Neural cell (in vitro differentiated cells): ENCODE measurements around the gene CDH5. TPM values are rescaled to one million over a fixed set of nuclear protein-coding genes. Genes with fewer than 3 reads are reported as not detected.

ENCODE experiments used
- H2AFZ ChIP-seq: fragments of 200-600, 300-800 bp; sonication (generic), shearing (Covaris generic); 2 replicates; pipeline ENCODE4 v1.6.0; 2014; ENCODE audit warnings: low read depth, mild to moderate bottlenecking, antibody characterized with exemption, low read length, moderate library complexity
- H3F3A ChIP-seq: fragments of 200-600 bp; shearing (Covaris generic); 2 replicates; pipeline ENCODE4 v1.6.1; 2016; ENCODE audit warnings: mild to moderate bottlenecking, moderate library complexity, mixed read lengths, antibody characterized with exemption, low read length; ENCODE audit not compliant: insufficient read depth, poor library complexity, severe bottlenecking
- H3K27ac ChIP-seq: fragments of 200-600, 300-800 bp; sonication (generic), shearing (Covaris generic); 2 replicates; pipeline ENCODE4 v1.5.1; 2014; ENCODE audit warnings: mild to moderate bottlenecking, low read length, moderate library complexity
- H3K27me3 ChIP-seq: fragments of 300-800, 200-600 bp; sonication (generic), shearing (Covaris generic); 2 replicates; pipeline ENCODE4 v1.6.0; 2014; ENCODE audit warnings: mild to moderate bottlenecking, low read depth, low read length, moderate library complexity; ENCODE audit not compliant: insufficient read depth
- H3K36me3 ChIP-seq: fragments of 300-800, 200-600 bp; sonication (generic), shearing (Covaris generic); 2 replicates; pipeline ENCODE4 v1.5.1; 2014; ENCODE audit warnings: mild to moderate bottlenecking, antibody characterized with exemption, low read length, moderate library complexity; ENCODE audit not compliant: insufficient read depth
- H3K4me2 ChIP-seq: fragments of 300-800, 200-600 bp; sonication (generic), shearing (Covaris generic); 2 replicates; pipeline ENCODE4 v1.6.0; 2014; ENCODE audit warnings: mild to moderate bottlenecking, low read length
- H3K4me3 ChIP-seq: fragments of 300-800, 200-600 bp; sonication (generic), shearing (Covaris generic); 2 replicates; pipeline ENCODE4 v1.5.1; 2014; ENCODE audit warnings: mild to moderate bottlenecking, low read length, moderate library complexity
- H3K79me2 ChIP-seq: fragments of 200-600 bp; shearing (Covaris generic); replicated peaks from 2 replicates; pipeline ENCODE4 v1.6.0; 2014; ENCODE audit warnings: mild to moderate bottlenecking, low read length, moderate library complexity; ENCODE audit not compliant: insufficient read depth
- H3K9ac ChIP-seq: fragments of 300-800, 200-600 bp; sonication (generic), shearing (Covaris generic); 2 replicates; pipeline ENCODE4 v1.6.1; 2016; ENCODE audit warnings: mild to moderate bottlenecking, low read length, mixed read lengths
- H3K9me2 ChIP-seq: fragments of 200-600 bp; shearing (Covaris generic); 2 replicates; pipeline ENCODE4 v1.6.1; 2016; ENCODE audit warnings: mild to moderate bottlenecking, low read length, mixed read lengths; ENCODE audit not compliant: insufficient read depth
- H3K9me3 ChIP-seq: fragments of 200-600, 300-800 bp; sonication (generic), shearing (Covaris generic); 2 replicates; pipeline ENCODE4 v1.6.1; 2016; ENCODE audit warnings: mild to moderate bottlenecking, mixed run types, low read length, moderate library complexity, mixed read lengths
- H4K20me1 ChIP-seq: fragments of 200-600 bp; shearing (Covaris generic); 2 replicates; pipeline ENCODE4 v1.6.1; 2016; ENCODE audit warnings: mild to moderate bottlenecking, mixed run types; ENCODE audit not compliant: insufficient read depth
- CTCF ChIP-seq: fragments of 450-650 bp; IDR thresholded peaks from 2 replicates; pipeline ENCODE4 v1.5.1; 2014; ENCODE audit warnings: antibody characterized with exemption, mild to moderate bottlenecking, moderate library complexity; ENCODE audit not compliant: poor library complexity, severe bottlenecking
- EP300 ChIP-seq: fragments of 450-650 bp; conservative IDR thresholded peaks from 2 replicates; pipeline ENCODE4 v1.6.1; 2014; ENCODE audit warnings: antibody characterized with exemption, mild to moderate bottlenecking, moderate library complexity; ENCODE audit not compliant: poor library complexity, severe bottlenecking
- EZH2 ChIP-seq: fragments of 200-600, 300-800 bp; shearing (Covaris generic), sonication (generic); IDR thresholded peaks from 2 replicates; pipeline ENCODE4 v1.6.1; 2014; ENCODE audit warnings: antibody characterized with exemption, low read length, borderline replicate concordance, mild to moderate bottlenecking; ENCODE audit not compliant: insufficient read depth, poor library complexity, severe bottlenecking
- MXI1 ChIP-seq: fragments of 450-650 bp; conservative IDR thresholded peaks from 2 replicates; pipeline ENCODE4 v1.6.1; 2014; ENCODE audit warnings: antibody characterized with exemption, mild to moderate bottlenecking; ENCODE audit not compliant: poor library complexity, severe bottlenecking
- POLR2AphosphoS5 ChIP-seq: IDR thresholded peaks from 2 replicates; pipeline ENCODE4 v1.6.1; 2012
- RAD21 ChIP-seq: fragments of 450-650 bp; conservative IDR thresholded peaks from 2 replicates; pipeline ENCODE4 v1.6.1; 2014; ENCODE audit warnings: antibody characterized with exemption, mild to moderate bottlenecking, moderate library complexity
- SMC3 ChIP-seq: fragments of 450-650 bp; conservative IDR thresholded peaks from 2 replicates; pipeline ENCODE4 v1.6.1; 2014; ENCODE audit warnings: antibody characterized with exemption, mild to moderate bottlenecking, moderate library complexity; ENCODE audit not compliant: poor library complexity
- TAF1 ChIP-seq: IDR thresholded peaks from 2 replicates; pipeline ENCODE4 v1.6.1; 2012; ENCODE audit warnings: low read depth
- polyA plus RNA-seq: library from polyadenylated mRNA; depleted of rRNA; stranded (reverse); fragments of >200 nt; gene quantifications from 2 replicates; pipeline ENCODE4 v1.2.3, GENCODE V29; 2014
- TF ChIP-seq, protein P1 (sequence below): IDR thresholded peaks from 2 replicates; pipeline ENCODE4 v1.6.1; 2012; ENCODE audit warnings: borderline replicate concordance

CDH5 gene
- polyA plus RNA-seq, 1 donor from 2014 or later: not detected

DNA sequence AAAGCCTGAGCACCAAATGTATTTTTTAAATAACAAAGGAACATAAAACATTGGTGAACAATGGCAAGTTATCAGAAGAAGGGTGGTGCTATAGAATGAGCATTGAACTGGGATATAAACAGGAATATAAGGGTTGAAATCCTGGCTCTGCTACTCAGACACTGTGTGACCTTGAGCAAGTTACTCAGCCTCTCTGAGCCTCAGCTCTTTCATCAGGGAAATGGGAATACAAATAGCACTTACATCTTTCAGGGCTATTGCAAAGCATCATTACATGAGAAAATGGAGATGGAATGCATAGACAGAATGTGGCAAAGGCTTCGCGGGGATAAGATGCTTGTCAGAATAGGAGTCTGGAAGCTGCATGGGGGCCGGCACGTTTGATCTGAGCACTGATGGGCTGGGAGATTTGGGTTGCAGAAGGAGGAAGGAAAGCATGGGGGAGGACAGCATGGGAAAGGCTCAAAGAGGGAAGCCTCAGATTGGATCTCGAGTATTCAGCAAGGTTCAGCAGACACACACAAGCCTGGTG, 4.8 kb upstream of the CDH5 start:
- Histone ChIP-seq H3F3A (no peaks in the 10 kb centered on the region), H2AFZ (no peak overlapping the region), H3K79me2 (no peaks in the 10 kb centered on the region), H3K9me3 (no peaks in the 10 kb centered on the region), H3K9me2 (no peaks in the 10 kb centered on the region), H3K36me3 (no peaks in the 10 kb centered on the region), H3K27me3 (no peaks in the 10 kb centered on the region), H3K27ac (no peak overlapping the region), H3K9ac (no peak overlapping the region), H4K20me1 (no peaks in the 10 kb centered on the region), H3K4me2 (no peak overlapping the region), H3K4me3 (no peak overlapping the region)
- TF ChIP-seq POLR2AphosphoS5: no peak
- TF ChIP-seq, protein P1, sequence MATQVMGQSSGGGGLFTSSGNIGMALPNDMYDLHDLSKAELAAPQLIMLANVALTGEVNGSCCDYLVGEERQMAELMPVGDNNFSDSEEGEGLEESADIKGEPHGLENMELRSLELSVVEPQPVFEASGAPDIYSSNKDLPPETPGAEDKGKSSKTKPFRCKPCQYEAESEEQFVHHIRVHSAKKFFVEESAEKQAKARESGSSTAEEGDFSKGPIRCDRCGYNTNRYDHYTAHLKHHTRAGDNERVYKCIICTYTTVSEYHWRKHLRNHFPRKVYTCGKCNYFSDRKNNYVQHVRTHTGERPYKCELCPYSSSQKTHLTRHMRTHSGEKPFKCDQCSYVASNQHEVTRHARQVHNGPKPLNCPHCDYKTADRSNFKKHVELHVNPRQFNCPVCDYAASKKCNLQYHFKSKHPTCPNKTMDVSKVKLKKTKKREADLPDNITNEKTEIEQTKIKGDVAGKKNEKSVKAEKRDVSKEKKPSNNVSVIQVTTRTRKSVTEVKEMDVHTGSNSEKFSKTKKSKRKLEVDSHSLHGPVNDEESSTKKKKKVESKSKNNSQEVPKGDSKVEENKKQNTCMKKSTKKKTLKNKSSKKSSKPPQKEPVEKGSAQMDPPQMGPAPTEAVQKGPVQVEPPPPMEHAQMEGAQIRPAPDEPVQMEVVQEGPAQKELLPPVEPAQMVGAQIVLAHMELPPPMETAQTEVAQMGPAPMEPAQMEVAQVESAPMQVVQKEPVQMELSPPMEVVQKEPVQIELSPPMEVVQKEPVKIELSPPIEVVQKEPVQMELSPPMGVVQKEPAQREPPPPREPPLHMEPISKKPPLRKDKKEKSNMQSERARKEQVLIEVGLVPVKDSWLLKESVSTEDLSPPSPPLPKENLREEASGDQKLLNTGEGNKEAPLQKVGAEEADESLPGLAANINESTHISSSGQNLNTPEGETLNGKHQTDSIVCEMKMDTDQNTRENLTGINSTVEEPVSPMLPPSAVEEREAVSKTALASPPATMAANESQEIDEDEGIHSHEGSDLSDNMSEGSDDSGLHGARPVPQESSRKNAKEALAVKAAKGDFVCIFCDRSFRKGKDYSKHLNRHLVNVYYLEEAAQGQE: no peak
- TF ChIP-seq CTCF: no peak
- TF ChIP-seq RAD21: no peak
- TF ChIP-seq TAF1: no peak
- no peak for TF ChIP-seq EP300
- no peak for TF ChIP-seq SMC3
- TF ChIP-seq MXI1: no peak
- TF ChIP-seq EZH2: no peak

DNA sequence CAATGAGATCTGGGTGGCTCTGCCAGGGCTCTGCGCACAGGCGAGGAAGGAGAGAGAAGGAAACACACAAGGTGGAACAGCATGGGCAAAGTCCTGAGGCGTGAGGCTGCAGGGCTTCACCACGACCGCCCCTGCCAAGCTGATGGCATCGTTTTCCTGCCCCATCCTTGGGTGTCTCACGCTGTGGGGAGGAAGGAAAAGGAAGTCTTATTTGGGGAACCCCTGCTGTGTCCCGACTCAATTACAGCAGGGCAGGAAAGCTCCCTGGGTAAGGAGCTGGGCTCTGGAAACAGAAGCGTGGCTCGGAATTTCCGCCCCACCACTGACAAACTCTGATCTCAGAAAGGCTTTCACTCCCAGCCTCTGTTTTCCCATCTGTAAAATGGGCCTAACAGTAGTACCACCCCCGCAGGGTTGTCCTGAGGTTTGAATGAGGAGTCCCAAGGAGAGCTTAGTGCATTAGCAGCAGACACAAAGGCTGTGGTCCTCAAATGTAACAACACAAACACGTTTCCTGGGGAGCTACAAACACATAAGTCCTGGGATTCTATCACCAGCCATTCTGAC, 3.2 kb upstream of the CDH5 start:
- H3K9me2 ChIP-seq: no peaks in the 10 kb centered on the region
- no peak overlapping the region for H3K4me2 ChIP-seq
- H3K27me3 ChIP-seq: no peaks in the 10 kb centered on the region
- H3K79me2 ChIP-seq: no peaks in the 10 kb centered on the region
- H4K20me1 ChIP-seq: no peaks in the 10 kb centered on the region
- H2AFZ ChIP-seq: no peak overlapping the region
- no peaks in the 10 kb centered on the region for H3K9me3 ChIP-seq
- no peak overlapping the region for H3K4me3 ChIP-seq
- no peak overlapping the region for H3K27ac ChIP-seq
- H3K9ac ChIP-seq: no peak overlapping the region
- no peak for TF ChIP-seq EZH2
- TF ChIP-seq POLR2AphosphoS5: no peak
- TF ChIP-seq, protein P1: no peak
- TF ChIP-seq TAF1: no peak
- H3K36me3 ChIP-seq: no peaks in the 10 kb centered on the region
- no peaks in the 10 kb centered on the region for H3F3A ChIP-seq
